HG03045 (cell line): ENCODE results near the gene ARFGEF2.
"Not testable (repeated sequence)": the region's sequence is repeated elsewhere in the genome, so short reads cannot be mapped to it uniquely, and the experiment has no call there.

Experiments
- ATAC-seq: cut with Tn5 transposase; IDR thresholded peaks from one replicate; pipeline ENCODE4 v1.9.1; 2021; ENCODE audit warnings: mild to moderate bottlenecking, moderate library complexity; ENCODE audit not compliant: unreplicated experiment

Gene ARFGEF2

GRCh38 chr20:48949304-48950170, 28.0 kb downstream of the ARFGEF2 start:
- no peak for ATAC-seq

GRCh38 chr20:48951041-48951440, 29.5 kb downstream of the ARFGEF2 start:
- no peak for ATAC-seq

- ATAC-seq = no peak
Measured at GRCh38 chr20:48951646-48952045, 30.1 kb downstream of the ARFGEF2 start.

GRCh38 chr20:48952656-48953055, 31.1 kb downstream of the ARFGEF2 start:
- no peak for ATAC-seq

- no peak for ATAC-seq
Measured at GRCh38 chr20:48953653-48954052, 32.1 kb downstream of the ARFGEF2 start.

GRCh38 chr20:48956052-48956451, 34.5 kb downstream of the ARFGEF2 start:
- no peak for ATAC-seq

- no peak for ATAC-seq
Measured at GRCh38 chr20:48957053-48957481, 35.6 kb downstream of the ARFGEF2 start.

GRCh38 chr20:48957533-48957932, 36.0 kb downstream of the ARFGEF2 start:
- ATAC-seq = no peak

- no peak for ATAC-seq
Measured at GRCh38 chr20:48958743-48959142, 37.2 kb downstream of the ARFGEF2 start.

GRCh38 chr20:48959899-48960550, 38.5 kb downstream of the ARFGEF2 start:
- no peak for ATAC-seq

GRCh38 chr20:48962421-48962820, 40.9 kb downstream of the ARFGEF2 start:
- ATAC-seq = no peak

- no peak for ATAC-seq
Measured at GRCh38 chr20:48962976-48963771, 41.7 kb downstream of the ARFGEF2 start.

GRCh38 chr20:48965189-48965910, 43.8 kb downstream of the ARFGEF2 start:
- no peak for ATAC-seq

- ATAC-seq = no peak
Measured at GRCh38 chr20:48970681-48971365, 49.3 kb downstream of the ARFGEF2 start.

- no peak for ATAC-seq
Measured at GRCh38 chr20:48971956-48972355, 50.4 kb downstream of the ARFGEF2 start.

- no peak for ATAC-seq
Measured at GRCh38 chr20:48972816-48973215, 51.3 kb downstream of the ARFGEF2 start.

- no peak for ATAC-seq
Measured at GRCh38 chr20:48975955-48976354, 54.4 kb downstream of the ARFGEF2 start.

GRCh38 chr20:48979980-48980379, 58.5 kb downstream of the ARFGEF2 start:
- not testable (repeated sequence) for ATAC-seq

GRCh38 chr20:48983423-48984400, 62.2 kb downstream of the ARFGEF2 start:
- ATAC-seq = no peak
